Right cardiac atrium (tissue), 5 donors: ENCODE measurements around the gene CCDC137. TPM values are rescaled to one million over a fixed set of nuclear protein-coding genes. Genes with fewer than 3 reads are reported as not detected.
"Not testable (repeated sequence)": the region's sequence is repeated elsewhere in the genome, so short reads cannot be mapped to it uniquely, and the experiment has no call there.

Experiments
- ATAC-seq, 2 donors: fragments of 200-7000 bp; cut with Tn5 transposase; one replicate each; pipeline versions ENCODE4 v1.8.0 to v1.9.1; 2020; ENCODE audit warnings: moderate library complexity in 2 of 2, mild to moderate bottlenecking in 1 of 2
- DNase-seq, 3 donors: peaks; one replicate each; pipeline ENCODE4 v3.0.0-alpha.2; 2020
- H3K27ac ChIP-seq: one replicate; pipeline ENCODE4 v1.5.1; 2013; ENCODE audit warnings: mild to moderate bottlenecking, low read length, control low read depth, moderate library complexity
- H3K27me3 ChIP-seq: one replicate; pipeline ENCODE4 v1.6.1; 2013; ENCODE audit not compliant: control insufficient read depth, insufficient read depth
- H3K4me1 ChIP-seq: one replicate; pipeline ENCODE4 v1.6.1; 2013; ENCODE audit warnings: low read length; ENCODE audit not compliant: control insufficient read depth, insufficient read depth
- H3K4me3 ChIP-seq: one replicate; pipeline ENCODE4 v1.5.1; 2013; ENCODE audit warnings: low read length, control low read depth
- H3K9me3 ChIP-seq: one replicate; pipeline ENCODE4 v1.6.1; 2013; ENCODE audit warnings: low read length; ENCODE audit not compliant: control insufficient read depth
- WGBS: extraction: QIAGEN DNeasy Blood & Tissue Kit; methylation state at CpG from one replicate; pipeline ENCODE4 v1.1.7; 2013; 5-methylcytosine and 5-hydroxymethylcytosine counted together
- intact Hi-C, 4 donors: fragments of 100-400 bp; cut with DNase I; formaldehyde crosslinking; loops; one replicate each; pipeline versions ENCODE4 v1.11.0 to v1.14.0; 2022 to 2023
- polyA plus RNA-seq: library from polyadenylated mRNA; stranded (reverse); fragments of 200-250 nt; gene quantifications from one replicate; pipeline ENCODE4 v1.2.3, GENCODE V29; 2013
- total RNA-seq, 4 donors: library from RNA; stranded (reverse); fragmentation: NEBNext Ultra II Directional; extraction: Animal tissue kit (Norgen Biotek cat#: 25700); gene quantifications; one replicate each; pipeline ENCODE4 v1.2.1, GENCODE V29; 2021
- donor health status: healthy with polysubstance abuse.
- donor health status: DM: no; HTN: yes; CAD: no.
- donor health status: DM: no; HTN: no; CAD: no.
- donor health status: DM: no; HTN: yes; CAD: no; lungs with severe emphysema.
- donor health status: DM: yes; HTN: yes; CAD: no.

CCDC137 gene
- total and polyA plus RNA-seq, 5 donors, result 5.0 to 10.9 (median 7.2) TPM

DNA sequence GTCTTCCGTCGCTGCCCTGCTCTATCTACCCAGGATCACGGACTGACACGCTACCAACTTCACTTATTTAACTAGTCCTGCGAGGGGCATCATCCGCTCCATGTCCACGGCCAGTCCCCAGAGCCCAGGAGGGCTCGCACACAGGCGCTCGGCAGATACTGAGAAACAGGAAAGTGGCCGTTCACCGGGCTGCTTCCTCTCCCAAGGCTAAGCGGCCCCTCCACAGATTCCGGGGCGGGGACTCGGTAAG lies 520 bp upstream of the CCDC137 start:
- intact Hi-C loops, result no loop called here
- WGBS, result 0% methylated on average over 16 of the region's 16 CpGs
- Histone ChIP-seq H3K4me1 (peaks cover 2% of the 10 kb centered on the region), H3K27ac (peak overlapping the region; percentile 68), H3K27me3 (no peaks in the 10 kb centered on the region), H3K9me3 (no peaks in the 10 kb centered on the region), H3K4me3 (peak overlapping the region; percentile 74)
- DNase-seq, result no peak
- ATAC-seq, result peak in 1 of 2 donors; percentile 28

DNA sequence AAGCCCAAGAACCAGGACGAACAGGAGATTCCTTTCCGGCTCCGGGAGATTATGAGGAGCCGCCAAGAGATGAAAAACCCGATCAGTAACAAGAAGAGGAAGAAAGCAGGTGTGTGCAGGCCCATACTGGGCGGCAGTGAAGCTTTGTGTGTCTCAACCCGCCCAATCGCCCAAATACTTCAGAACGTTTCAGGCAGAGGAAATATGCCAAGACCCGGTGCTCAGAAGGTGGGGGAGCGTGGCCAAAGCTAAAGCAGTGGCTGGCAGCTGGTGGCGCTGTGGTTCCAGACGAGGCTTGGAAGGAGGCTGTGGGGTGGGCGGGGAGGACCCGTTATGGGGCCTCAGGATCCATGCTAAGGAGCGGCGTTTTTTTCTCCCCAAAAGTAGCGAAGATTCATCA lies 1.2 kb downstream of the CCDC137 start:
- WGBS, result 88% methylated on average over 18 of the region's 18 CpGs
- Histone ChIP-seq H3K4me3 (no peak overlapping the region), H3K27me3 (no peaks in the 10 kb centered on the region), H3K9me3 (no peaks in the 10 kb centered on the region), H3K4me1 (peaks cover 2% of the 10 kb centered on the region), H3K27ac (no peak overlapping the region)
- DNase-seq (peak in 1 of 3 donors; percentile 49), ATAC-seq (no peak)
- intact Hi-C loops, result no loop called here

DNA sequence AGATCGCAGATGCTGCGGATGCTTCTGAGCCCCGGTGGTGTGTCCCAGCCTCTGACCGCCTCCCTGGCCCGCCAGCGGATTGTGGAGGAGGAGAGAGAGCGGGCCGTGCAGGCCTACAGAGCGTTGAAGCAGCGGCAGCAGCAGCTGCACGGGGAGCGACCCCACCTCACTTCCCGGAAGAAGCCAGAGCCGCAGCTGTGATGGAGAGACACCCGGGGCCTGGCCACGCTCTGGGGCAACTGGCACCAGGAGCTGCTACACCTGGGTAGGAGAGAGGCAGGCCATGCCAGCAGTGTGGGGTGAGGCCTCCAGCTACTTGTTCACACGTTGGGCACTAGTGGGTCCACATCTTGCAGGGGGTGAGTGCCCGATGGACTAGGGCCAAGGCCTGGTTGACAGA lies 6.0 kb downstream of the CCDC137 start:
- 83% methylated on average over 18 of the region's 18 CpGs for whole genome bisulfite sequencing
- peak in 1 of 3 donors; percentile 44 for DNase-seq
- no peak overlapping the region for H3K27ac ChIP-seq
- ATAC-seq, result no peak
- H3K9me3 ChIP-seq, result no peaks in the 10 kb centered on the region
- no peaks in the 10 kb centered on the region for H3K27me3 ChIP-seq
- H3K4me3 ChIP-seq, result no peak overlapping the region
- intact Hi-C loops, result no loop called here
- H3K4me1 ChIP-seq, result no peaks in the 10 kb centered on the region

GRCh38 chr17:81672954-81673353 lies 6.4 kb downstream of the CCDC137 start:
- Histone ChIP-seq H3K9me3 (no peaks in the 10 kb centered on the region), H3K27ac (no peak overlapping the region), H3K27me3 (no peaks in the 10 kb centered on the region), H3K4me3 (no peak overlapping the region), H3K4me1 (no peaks in the 10 kb centered on the region)
- DNase-seq (peak in 1 of 3 donors; percentile 40), ATAC-seq (peak in 1 of 2 donors; percentile 9)
- WGBS, result 87% methylated on average over 16 of the region's 16 CpGs
- intact Hi-C loops, result no loop called here

- Histone ChIP-seq H3K4me3 (no peak overlapping the region), H3K9me3 (no peaks in the 10 kb centered on the region), H3K27ac (no peak overlapping the region), H3K27me3 (no peaks in the 10 kb centered on the region), H3K4me1 (no peaks in the 10 kb centered on the region)
- intact Hi-C loops, result no loop called here
- DNase-seq (peak in 1 of 3 donors; percentile 56), ATAC-seq (no peak)
- 78% methylated on average over 18 of the region's 18 CpGs for WGBS
These were observed 7.2 kb downstream of the CCDC137 start for GRCh38 chr17:81673561-81674258.

DNA sequence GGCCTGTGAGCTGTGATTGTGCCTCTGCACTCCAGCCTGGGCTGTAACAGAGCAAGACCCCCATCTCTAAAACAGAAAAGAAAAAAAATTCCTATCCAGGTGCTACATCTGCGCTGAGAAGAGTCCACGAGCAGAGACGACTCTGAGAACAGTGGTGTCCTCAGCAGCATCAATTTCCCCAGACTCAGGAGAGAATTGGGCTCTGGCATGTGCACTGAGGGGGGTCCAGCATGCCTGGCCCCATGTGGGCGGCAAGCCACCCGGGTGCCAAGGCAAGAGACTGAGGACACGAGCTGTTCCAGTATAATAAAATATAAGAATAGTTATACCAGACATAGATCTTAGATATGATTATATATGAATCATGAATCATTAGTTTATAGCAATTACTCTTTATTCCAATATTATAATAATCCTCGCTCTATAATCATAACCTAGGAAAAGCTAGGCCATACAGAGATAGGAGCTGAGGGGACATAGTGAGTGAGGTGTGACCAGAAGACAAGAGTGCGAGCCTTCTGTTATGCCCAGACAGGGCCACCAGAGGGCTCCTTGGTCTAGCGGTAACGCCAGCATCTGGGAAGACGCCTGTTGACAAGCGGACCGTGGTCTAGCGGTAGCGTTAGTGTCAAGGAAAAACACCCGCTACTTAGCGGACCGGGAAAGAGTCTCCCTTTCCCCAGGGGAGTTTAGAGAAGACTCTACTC lies 9.1 kb downstream of the CCDC137 start:
- H3K27ac ChIP-seq, H3K9me3 ChIP-seq, DNase-seq, H3K4me3 ChIP-seq, ATAC-seq, H3K4me1 ChIP-seq, intact Hi-C loops, H3K27me3 ChIP-seq: not testable (repeated sequence)
- WGBS, result 37% methylated on average over 18 of the region's 18 CpGs

DNA sequence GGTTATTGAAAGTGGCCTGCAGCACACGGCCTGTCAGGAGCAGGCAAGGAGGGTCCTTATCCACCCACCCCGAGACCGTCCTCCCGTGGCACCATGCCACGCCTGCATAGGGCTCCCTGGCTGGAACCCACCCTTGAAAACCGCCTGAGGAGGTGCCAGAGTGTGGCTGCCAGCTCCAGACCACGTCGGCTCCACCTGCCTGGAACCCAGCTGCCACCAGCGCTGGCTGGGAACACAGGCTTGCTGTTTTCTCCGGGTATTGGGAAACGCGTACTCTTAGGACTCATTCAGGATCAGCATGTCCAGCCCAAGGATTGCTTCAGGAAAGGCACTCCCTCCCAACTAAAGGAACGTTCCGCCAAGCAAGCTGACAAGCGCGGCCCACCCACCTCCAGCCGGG lies 10.4 kb downstream of the CCDC137 start:
- no peak overlapping the region for H3K4me3 ChIP-seq
- DNase-seq, result no peak
- intact Hi-C loops, result no loop called here
- WGBS, result 89% methylated on average over 17 of the region's 17 CpGs
- no peaks in the 10 kb centered on the region for H3K27me3 ChIP-seq
- no peak overlapping the region for H3K27ac ChIP-seq
- H3K9me3 ChIP-seq, result no peaks in the 10 kb centered on the region
- H3K4me1 ChIP-seq, result no peaks in the 10 kb centered on the region
- ATAC-seq, result peak; percentile 5 to 15

GRCh38 chr17:81680150-81680549 lies 13.6 kb downstream of the CCDC137 start:
- 69% methylated on average over 11 of the region's 11 CpGs for WGBS
- Histone ChIP-seq H3K27ac (peak overlapping the region; percentile 37), H3K9me3 (no peaks in the 10 kb centered on the region), H3K4me3 (no peak overlapping the region), H3K4me1 (peaks cover 5% of the 10 kb centered on the region), H3K27me3 (no peaks in the 10 kb centered on the region)
- ATAC-seq, result no peak
- intact Hi-C loops, result no loop called here
- no peak for DNase-seq

- Histone ChIP-seq H3K27me3 (no peaks in the 10 kb centered on the region), H3K4me1 (peaks cover 6% of the 10 kb centered on the region), H3K27ac (no peak overlapping the region), H3K9me3 (no peaks in the 10 kb centered on the region), H3K4me3 (no peak overlapping the region)
- intact Hi-C loops, result no loop called here
- WGBS, result 66% methylated on average over 17 of the region's 17 CpGs
- DNase-seq, result no peak
- ATAC-seq, result no peak
These were observed 15.1 kb downstream of the CCDC137 start for GRCh38 chr17:81681672-81682071.

DNA sequence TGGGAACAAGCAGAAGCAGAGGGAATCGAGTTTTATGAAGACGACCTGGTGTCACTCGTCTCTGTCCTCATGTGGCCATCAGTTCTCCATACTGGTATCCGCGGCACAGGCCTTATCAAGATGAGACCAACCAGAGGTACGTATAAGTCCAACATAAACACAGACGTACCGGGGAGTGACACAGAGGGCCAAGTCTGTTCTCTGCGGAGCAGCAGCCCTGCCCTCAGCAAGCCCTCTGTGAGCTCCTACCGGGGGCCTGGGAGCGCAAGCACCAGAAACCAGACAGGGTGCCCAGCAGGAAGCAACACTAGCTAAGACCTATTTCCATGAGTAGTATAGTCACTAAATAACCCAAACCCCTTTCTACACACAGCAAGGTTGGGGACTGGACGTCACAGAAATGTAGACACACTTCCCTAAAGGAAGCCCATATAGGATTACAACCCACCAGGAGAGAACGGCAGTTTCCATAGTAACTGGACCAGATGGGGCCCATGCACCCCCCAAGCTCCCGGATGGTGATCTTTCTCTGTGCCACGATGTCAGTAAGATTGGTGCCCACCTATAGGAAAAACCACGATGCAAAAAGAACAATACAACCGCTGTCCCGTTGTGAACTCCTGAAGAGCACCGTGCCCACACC lies 16.1 kb downstream of the CCDC137 start:
- H3K4me1 ChIP-seq, result peaks cover 6% of the 10 kb centered on the region
- no peaks in the 10 kb centered on the region for H3K9me3 ChIP-seq
- ATAC-seq (no peak), DNase-seq (peak in 1 of 3 donors; percentile 30)
- H3K4me3 ChIP-seq, result peak overlapping the region; percentile 71
- intact Hi-C loops, result no loop called here
- WGBS, result 32% methylated on average over 19 of the region's 19 CpGs
- H3K27me3 ChIP-seq, result no peaks in the 10 kb centered on the region
- no peak overlapping the region for H3K27ac ChIP-seq

DNA sequence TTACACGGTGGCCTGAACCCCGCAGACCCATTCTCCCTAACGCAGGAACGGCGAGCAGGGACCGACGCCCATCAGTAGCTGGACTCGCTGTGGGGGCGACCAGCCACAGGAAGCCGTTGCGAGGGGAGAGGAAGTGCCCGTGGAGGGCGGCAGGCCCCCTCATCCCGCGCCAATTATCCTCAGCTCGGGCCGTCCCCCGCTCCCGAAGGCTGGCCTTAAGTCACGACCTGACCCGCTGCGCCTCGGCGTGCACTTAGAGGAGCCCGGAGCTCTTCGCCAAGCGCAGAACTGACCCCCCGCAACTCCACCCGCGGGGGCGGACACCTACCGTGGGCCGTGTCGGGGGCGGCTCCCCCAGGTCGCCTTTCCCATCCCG lies 16.7 kb downstream of the CCDC137 start:
- peak in 1 of 2 donors; percentile 45 for ATAC-seq
- Histone ChIP-seq H3K4me3 (peak overlapping the region; percentile 71), H3K9me3 (no peaks in the 10 kb centered on the region), H3K4me1 (peaks cover 6% of the 10 kb centered on the region), H3K27me3 (no peaks in the 10 kb centered on the region), H3K27ac (peak overlapping the region; percentile 34)
- under 1% methylated on average over 37 of the region's 37 CpGs for WGBS
- no peak for DNase-seq
- intact Hi-C loops, result no loop called here
